H9 (cell line): ENCODE data around the gene ZNF136. TPM values are rescaled to one million over a fixed set of nuclear protein-coding genes. Genes with fewer than 3 reads are reported as not detected.

Experiments used
- DNase-seq: peaks from one replicate; pipeline ENCODE4 v3.0.0-alpha.2; 2017
- H2AFZ ChIP-seq: one replicate; pipeline ENCODE4 v1.6.1; 2013; ENCODE audit warnings: mild to moderate bottlenecking, low read length, control low read depth, moderate library complexity
- H2AK5ac ChIP-seq: 2 replicates; pipeline ENCODE4 v1.6.1; 2013; ENCODE audit warnings: low read length, control low read depth, mixed read lengths; ENCODE audit not compliant: insufficient read length
- H2BK120ac ChIP-seq: one replicate; pipeline ENCODE4 v1.6.1; 2013; ENCODE audit warnings: low read depth, mild to moderate bottlenecking, low read length, control low read depth, inconsistent platforms; ENCODE audit not compliant: poor library complexity, severe bottlenecking
- H2BK12ac ChIP-seq: 2 replicates; pipeline ENCODE4 v1.6.1; 2013; ENCODE audit warnings: low read length, control low read depth, mixed read lengths, low read depth; ENCODE audit not compliant: insufficient read length
- H2BK15ac ChIP-seq: 2 replicates; pipeline ENCODE4 v1.6.1; 2013; ENCODE audit warnings: low read depth, low read length, control low read depth
- H2BK20ac ChIP-seq: one replicate; pipeline ENCODE4 v1.6.1; 2013; ENCODE audit warnings: low read depth, mild to moderate bottlenecking, low read length, control low read depth, inconsistent platforms; ENCODE audit not compliant: poor library complexity, severe bottlenecking
- H2BK5ac ChIP-seq: 2 replicates; pipeline ENCODE4 v1.6.1; 2013; ENCODE audit warnings: low read length, control low read depth, mixed read lengths; ENCODE audit not compliant: insufficient read length
- H3K14ac ChIP-seq: 2 replicates; pipeline ENCODE4 v1.6.1; 2013; ENCODE audit warnings: low read length, control low read depth; ENCODE audit not compliant: insufficient read depth
- H3K18ac ChIP-seq: 2 replicates; pipeline ENCODE4 v1.6.1; 2013; ENCODE audit warnings: low read depth, mild to moderate bottlenecking, mixed read lengths, low read length, control low read depth; ENCODE audit not compliant: insufficient read length
- H3K23ac ChIP-seq: 2 replicates; pipeline ENCODE4 v1.6.1; 2013; ENCODE audit warnings: low read length, control low read depth, mixed read lengths, low read depth; ENCODE audit not compliant: insufficient read length
- H3K23me2 ChIP-seq: 2 replicates; pipeline ENCODE4 v1.6.1; 2013; ENCODE audit warnings: low read depth, mild to moderate bottlenecking, mixed read lengths, low read length, control low read depth; ENCODE audit not compliant: insufficient read length, poor library complexity, severe bottlenecking
- H3K27ac ChIP-seq: 2 replicates; pipeline ENCODE4 v1.5.1; 2013; ENCODE audit warnings: low read length, control low read depth, mixed read lengths, low read depth; ENCODE audit not compliant: insufficient read length
- H3K27me3 ChIP-seq: 2 replicates; pipeline ENCODE4 v1.6.1; 2013; ENCODE audit warnings: low read length, control low read depth, inconsistent platforms; ENCODE audit not compliant: insufficient read depth
- H3K4ac ChIP-seq: 2 replicates; pipeline ENCODE4 v1.6.1; 2013; ENCODE audit warnings: low read depth, mild to moderate bottlenecking, control low read depth, inconsistent platforms, low read length, moderate library complexity
- H3K4me1 ChIP-seq: 2 replicates; pipeline ENCODE4 v1.6.1; 2013; ENCODE audit warnings: low read length, control low read depth, inconsistent platforms; ENCODE audit not compliant: insufficient read depth
- H3K4me2 ChIP-seq: 2 replicates; pipeline ENCODE4 v1.6.1; 2013; ENCODE audit warnings: low read length, control low read depth, mixed read lengths; ENCODE audit not compliant: insufficient read length, insufficient read depth
- H3K56ac ChIP-seq: 2 replicates; pipeline ENCODE4 v1.6.1; 2013; ENCODE audit warnings: low read depth, mild to moderate bottlenecking, mixed read lengths, low read length, control low read depth; ENCODE audit not compliant: insufficient read length
- H3K79me1 ChIP-seq: 2 replicates; pipeline ENCODE4 v1.6.1; 2013; ENCODE audit warnings: low read depth, mild to moderate bottlenecking, moderate library complexity, low read length, control low read depth, inconsistent platforms; ENCODE audit not compliant: insufficient read depth, poor library complexity, severe bottlenecking
- H3K79me2 ChIP-seq: 2 replicates; pipeline ENCODE4 v1.6.1; 2013; ENCODE audit warnings: low read length, control low read depth, inconsistent platforms; ENCODE audit not compliant: insufficient read depth
- H3K9ac ChIP-seq: 2 replicates; pipeline ENCODE4 v1.6.1; 2013; ENCODE audit warnings: low read length, control low read depth, mixed read lengths; ENCODE audit not compliant: insufficient read length; ENCODE audit errors: extremely low read depth
- H3K9me3 ChIP-seq: one replicate; pipeline ENCODE4 v1.6.1; 2013; ENCODE audit warnings: low read depth, low read length, inconsistent platforms; ENCODE audit not compliant: control insufficient read depth
- H3T11ph ChIP-seq: one replicate; pipeline ENCODE4 v1.6.1; 2013; ENCODE audit warnings: mild to moderate bottlenecking, low read length, control low read depth, inconsistent platforms
- H4K20me1 ChIP-seq: one replicate; pipeline ENCODE4 v1.6.1; 2013; ENCODE audit not compliant: control insufficient read depth, insufficient read length, insufficient read depth
- H4K5ac ChIP-seq: 2 replicates; pipeline ENCODE4 v1.6.1; 2013; ENCODE audit warnings: low read depth, mild to moderate bottlenecking, mixed read lengths, low read length, control low read depth; ENCODE audit not compliant: insufficient read length
- H4K8ac ChIP-seq: replicated peaks from 2 replicates; pipeline ENCODE4 v1.6.1; 2013; ENCODE audit warnings: low read length, control low read depth, mixed read lengths, low read depth; ENCODE audit not compliant: insufficient read length
- H4K91ac ChIP-seq: 2 replicates; pipeline ENCODE4 v1.6.1; 2013; ENCODE audit warnings: low read depth, mild to moderate bottlenecking, moderate library complexity, mixed read lengths, low read length, control low read depth; ENCODE audit not compliant: insufficient read length
- H3K27ac Mint-ChIP-seq, 3 experiments: 2 replicates in 2 of 3; 3 replicates in 1 of 3; pipeline ENCODE4 v1.8.0; 2020 to 2021; ENCODE audit warnings: mixed read lengths in 3 of 3, mild to moderate bottlenecking in 1 of 3, moderate library complexity in 1 of 3
- H3K27me3 Mint-ChIP-seq: 2 replicates; pipeline ENCODE4 v1.8.0; 2021; ENCODE audit warnings: low read depth, mild to moderate bottlenecking, moderate library complexity, mixed read lengths
- H3K36me3 Mint-ChIP-seq, 3 experiments: 2 replicates in 2 of 3; 3 replicates in 1 of 3; pipeline ENCODE4 v1.8.0; 2020 to 2021; ENCODE audit warnings: low read depth in 3 of 3, mixed read lengths in 3 of 3; ENCODE audit not compliant: insufficient read depth in 1 of 3
- H3K4me1 Mint-ChIP-seq, 2 experiments: 2 replicates each; pipeline ENCODE4 v1.8.0; 2020; ENCODE audit warnings: mixed read lengths in 2 of 2
- H3K4me3 Mint-ChIP-seq, 2 experiments: 2 replicates in 1 of 2; 3 replicates in 1 of 2; pipeline ENCODE4 v1.8.0; 2020 to 2021; ENCODE audit warnings: mild to moderate bottlenecking in 2 of 2, mixed read lengths in 2 of 2, moderate library complexity in 1 of 2
- H3K9me3 Mint-ChIP-seq, 2 experiments: 2 replicates in 1 of 2; 3 replicates in 1 of 2; pipeline ENCODE4 v1.8.0; 2020; ENCODE audit warnings: mild to moderate bottlenecking in 2 of 2, mixed read lengths in 2 of 2, moderate library complexity in 1 of 2
- WGBS: extraction: QIAGEN DNeasy Blood & Tissue Kit; methylation state at CpG from one replicate; pipeline ENCODE4 v1.1.7; 2013; ENCODE audit warnings: missing lambda C conversion rate, low lambda C conversion rate, mixed read lengths; ENCODE audit not compliant: insufficient read length; ENCODE audit errors: extremely low coverage; 5-methylcytosine and 5-hydroxymethylcytosine counted together
- total RNA-seq: library from RNA; stranded (reverse); gene quantifications from 2 replicates; pipeline ENCODE4 v1.2.1, GENCODE V29; 2021
- TF ChIP-seq, protein P1 (sequence below): fragments of 200-600 bp; sonication (generic); conservative IDR thresholded peaks from 3 replicates; pipeline ENCODE4 v1.8.0; 2021; ENCODE audit warnings: antibody characterized with exemption, mild to moderate bottlenecking

ZNF136 gene
- total RNA-seq, 1 experiment from 2014 or later = 10.8 TPM

DNA sequence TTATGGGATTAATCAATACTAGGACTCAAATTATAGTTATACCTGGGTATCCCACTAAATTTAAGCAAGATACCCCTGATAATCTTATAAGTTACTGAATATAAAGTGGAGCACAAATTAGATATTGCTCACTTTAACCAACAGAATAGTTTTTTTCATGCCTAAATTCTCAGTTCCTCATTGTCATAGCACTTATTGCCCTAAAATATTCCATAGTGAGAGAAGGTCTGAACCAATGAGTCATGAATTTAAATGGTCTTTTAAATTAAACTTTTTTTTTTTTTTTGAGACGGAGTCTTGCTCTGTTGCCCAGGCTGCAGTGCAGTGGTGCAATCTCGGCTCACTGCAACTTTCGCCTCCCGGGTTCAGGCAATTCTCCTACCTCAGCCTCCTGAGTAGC, 42.4 kb downstream of the ZNF136 start:
- TF ChIP-seq, protein P1, sequence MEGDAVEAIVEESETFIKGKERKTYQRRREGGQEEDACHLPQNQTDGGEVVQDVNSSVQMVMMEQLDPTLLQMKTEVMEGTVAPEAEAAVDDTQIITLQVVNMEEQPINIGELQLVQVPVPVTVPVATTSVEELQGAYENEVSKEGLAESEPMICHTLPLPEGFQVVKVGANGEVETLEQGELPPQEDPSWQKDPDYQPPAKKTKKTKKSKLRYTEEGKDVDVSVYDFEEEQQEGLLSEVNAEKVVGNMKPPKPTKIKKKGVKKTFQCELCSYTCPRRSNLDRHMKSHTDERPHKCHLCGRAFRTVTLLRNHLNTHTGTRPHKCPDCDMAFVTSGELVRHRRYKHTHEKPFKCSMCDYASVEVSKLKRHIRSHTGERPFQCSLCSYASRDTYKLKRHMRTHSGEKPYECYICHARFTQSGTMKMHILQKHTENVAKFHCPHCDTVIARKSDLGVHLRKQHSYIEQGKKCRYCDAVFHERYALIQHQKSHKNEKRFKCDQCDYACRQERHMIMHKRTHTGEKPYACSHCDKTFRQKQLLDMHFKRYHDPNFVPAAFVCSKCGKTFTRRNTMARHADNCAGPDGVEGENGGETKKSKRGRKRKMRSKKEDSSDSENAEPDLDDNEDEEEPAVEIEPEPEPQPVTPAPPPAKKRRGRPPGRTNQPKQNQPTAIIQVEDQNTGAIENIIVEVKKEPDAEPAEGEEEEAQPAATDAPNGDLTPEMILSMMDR = no peak
- no peak overlapping the region for H3T11ph ChIP-seq
- H4K5ac ChIP-seq = no peak overlapping the region
- no peak overlapping the region for H2AK5ac ChIP-seq
- no peak overlapping the region for H2AFZ ChIP-seq
- no peak overlapping the region for H3K14ac ChIP-seq
- Mint-ChIP-seq H3K4me3 (no peak overlapping the region), H3K9me3 (peaks cover 75 to 86% of the 10 kb centered on the region in 2 experiments), H3K27me3 (no peaks in the 10 kb centered on the region; the same call in 1 of the 2 replicates), H3K4me1 (no peaks in the 10 kb centered on the region), H3K27ac (no peak overlapping the region), H3K36me3 (peaks cover 39 to 46% (median 46%) of the 10 kb centered on the region in 3 experiments)
- no peaks in the 10 kb centered on the region for H3K79me1 ChIP-seq
- no peaks in the 10 kb centered on the region for H3K79me2 ChIP-seq
- H4K91ac ChIP-seq = no peak overlapping the region
- H3K4me1 ChIP-seq = no peaks in the 10 kb centered on the region
- no peak overlapping the region for H4K8ac ChIP-seq
- H2BK120ac ChIP-seq = no peak overlapping the region
- no peaks in the 10 kb centered on the region for H4K20me1 ChIP-seq
- no peak overlapping the region for H2BK12ac ChIP-seq
- H3K9ac ChIP-seq = no peak overlapping the region
- no peak overlapping the region for H2BK20ac ChIP-seq
- H3K9me3 ChIP-seq = peaks cover 27% of the 10 kb centered on the region
- no peak overlapping the region for H3K4ac ChIP-seq
- H3K18ac ChIP-seq = no peak overlapping the region
- H3K4me2 ChIP-seq = no peak overlapping the region
- no peak overlapping the region for H2BK5ac ChIP-seq
- no peak overlapping the region for H3K23ac ChIP-seq
- H3K23me2 ChIP-seq = no peaks in the 10 kb centered on the region
- DNase-seq = no peak
- no peak overlapping the region for H3K56ac ChIP-seq
- no peak overlapping the region for H2BK15ac ChIP-seq
- no CpG with 5 or more reads among the region's 4 CpGs for WGBS
- no peak overlapping the region for H3K27ac ChIP-seq
- no peaks in the 10 kb centered on the region for H3K27me3 ChIP-seq
